ENCODE results near the gene SGMS1. TPM values are rescaled to one million over a fixed set of nuclear protein-coding genes. Genes with fewer than 3 reads are reported as not detected.

The SGMS1 gene
- total RNA-seq, 2 donors from 2014 or later, result 32.5 to 35.9 TPM

- no peak overlapping the region for H3K27ac ChIP-seq
- TF ChIP-seq CTCF (IDR thresholded peaks at IDR 0.05), result no peak
Observed at GRCh38 chr10:50600831-50601477, 22.8 kb downstream of the SGMS1 start.

GRCh38 chr10:50600286-50600685 lies 23.5 kb downstream of the SGMS1 start:
- no peaks in the 10 kb centered on the region for H3K36me3 ChIP-seq
- DNase-seq (ENCODE audit: low spot score), result no peak
- no peaks in the 10 kb centered on the region for H3K27me3 ChIP-seq
- H3K4me1 ChIP-seq, result peaks cover 0 to 63% of the 10 kb centered on the region in 2 donors
- H3K27ac ChIP-seq, result no peak overlapping the region
- H3K9me3 ChIP-seq, result no peaks in the 10 kb centered on the region
- no peak for TF ChIP-seq CTCF (IDR thresholded peaks at IDR 0.05)
- no peak overlapping the region for H3K4me3 ChIP-seq

More at GRCh38 chr10:50600831-50601477, 22.8 kb downstream of the SGMS1 start:
- Histone ChIP-seq H3K9me3 (no peaks in the 10 kb centered on the region), H3K27me3 (no peaks in the 10 kb centered on the region), H3K4me3 (no peak overlapping the region), H3K36me3 (no peaks in the 10 kb centered on the region), H3K4me1 (peaks cover 0 to 69% of the 10 kb centered on the region in 2 donors)
- DNase-seq (ENCODE audit: low spot score), result no peak

GRCh38 chr10:50596897-50597296 lies 26.9 kb downstream of the SGMS1 start:
- H3K4me3 ChIP-seq, result no peak overlapping the region

GRCh38 chr10:50596456-50596855 lies 27.3 kb downstream of the SGMS1 start:
- Histone ChIP-seq H3K27me3 (no peaks in the 10 kb centered on the region), H3K27ac (no peak overlapping the region), H3K4me3 (no peak overlapping the region), H3K36me3 (no peaks in the 10 kb centered on the region), H3K4me1 (peaks cover 0 to 34% of the 10 kb centered on the region in 2 donors), H3K9me3 (no peaks in the 10 kb centered on the region)
- no peak for DNase-seq (ENCODE audit: low spot score)
- no peak for TF ChIP-seq CTCF (IDR thresholded peaks at IDR 0.05)

More at GRCh38 chr10:50596897-50597296, 26.9 kb downstream of the SGMS1 start:
- Histone ChIP-seq H3K27me3 (no peaks in the 10 kb centered on the region), H3K36me3 (no peaks in the 10 kb centered on the region), H3K27ac (no peak overlapping the region), H3K4me1 (peaks cover 0 to 38% of the 10 kb centered on the region in 2 donors), H3K9me3 (no peaks in the 10 kb centered on the region)
- DNase-seq (ENCODE audit: low spot score), result no peak
- TF ChIP-seq CTCF (IDR thresholded peaks at IDR 0.05), result no peak

GRCh38 chr10:50595785-50596184 lies 28.0 kb downstream of the SGMS1 start:
- no peak for TF ChIP-seq CTCF (IDR thresholded peaks at IDR 0.05)
- Histone ChIP-seq H3K27ac (no peak overlapping the region), H3K36me3 (no peaks in the 10 kb centered on the region), H3K9me3 (no peaks in the 10 kb centered on the region), H3K27me3 (no peaks in the 10 kb centered on the region), H3K4me1 (peaks cover 0 to 29% of the 10 kb centered on the region in 2 donors), H3K4me3 (no peak overlapping the region)
- DNase-seq (ENCODE audit: low spot score), result no peak

Data from right atrium auricular region (tissue), 2 donors.